Kidney epithelial cell (primary cell): ENCODE data around the gene NT5DC1. TPM values are rescaled to one million over a fixed set of nuclear protein-coding genes. Genes with fewer than 3 reads are reported as not detected.

Source experiments
- DNase-seq: peaks from one replicate; pipeline ENCODE4 v3.0.0-alpha.2; 2010; ENCODE audit warnings: low read depth
- H3K27me3 ChIP-seq: 2 replicates; pipeline ENCODE4 v1.6.0; 2011; ENCODE audit warnings: low read length; ENCODE audit not compliant: control insufficient read depth, insufficient read depth
- H3K36me3 ChIP-seq: 2 replicates; pipeline ENCODE4 v1.5.1; 2011; ENCODE audit warnings: low read length; ENCODE audit not compliant: control insufficient read depth, insufficient read depth
- H3K4me3 ChIP-seq: 2 replicates; pipeline ENCODE4 v1.5.1; 2011; ENCODE audit warnings: low read depth, mild to moderate bottlenecking, control low read depth, low read length
- CTCF ChIP-seq: IDR thresholded peaks from 2 replicates; pipeline ENCODE4 v1.5.1; 2011; ENCODE audit warnings: mild to moderate bottlenecking, moderate library complexity, low read length, control low read depth, inconsistent platforms; ENCODE audit not compliant: insufficient read depth, poor library complexity, severe bottlenecking
- total RNA-seq: library from RNA; depleted of rRNA; stranded (reverse); fragments of >200 nt; gene quantifications from 2 replicates; pipeline ENCODE4 v1.2.3, GENCODE V29; 2015

Gene NT5DC1
- total RNA-seq, 1 donor from 2014 or later: 19.3 TPM

GRCh38 chr6:116152620-116153019 is 52.0 kb downstream of the NT5DC1 start:
- no peaks in the 10 kb centered on the region for H3K36me3 ChIP-seq
- DNase-seq: no peak
- no peak for TF ChIP-seq CTCF
- H3K27me3 ChIP-seq: no peaks in the 10 kb centered on the region
- H3K4me3 ChIP-seq: no peak overlapping the region

- Histone ChIP-seq H3K36me3 (no peaks in the 10 kb centered on the region), H3K27me3 (no peaks in the 10 kb centered on the region), H3K4me3 (no peak overlapping the region)
- no peak for DNase-seq
- no peak for TF ChIP-seq CTCF
These were observed 54.2 kb downstream of the NT5DC1 start for GRCh38 chr6:116154887-116155286.

- no peak for TF ChIP-seq CTCF
- H3K4me3 ChIP-seq: no peak overlapping the region
- H3K27me3 ChIP-seq: no peaks in the 10 kb centered on the region
- H3K36me3 ChIP-seq: no peaks in the 10 kb centered on the region
- DNase-seq: no peak
These were observed 56.0 kb downstream of the NT5DC1 start for GRCh38 chr6:116156405-116157326.

GRCh38 chr6:116157391-116157790 is 56.7 kb downstream of the NT5DC1 start:
- H3K36me3 ChIP-seq: no peaks in the 10 kb centered on the region
- H3K27me3 ChIP-seq: no peaks in the 10 kb centered on the region
- TF ChIP-seq CTCF: no peak
- H3K4me3 ChIP-seq: no peak overlapping the region
- no peak for DNase-seq

GRCh38 chr6:116158641-116159040 is 58.0 kb downstream of the NT5DC1 start:
- DNase-seq: no peak
- Histone ChIP-seq H3K27me3 (no peaks in the 10 kb centered on the region), H3K36me3 (no peaks in the 10 kb centered on the region), H3K4me3 (no peak overlapping the region)
- no peak for TF ChIP-seq CTCF
